ENCODE measurements around the gene FBXO10.

FBXO10 gene

DNA sequence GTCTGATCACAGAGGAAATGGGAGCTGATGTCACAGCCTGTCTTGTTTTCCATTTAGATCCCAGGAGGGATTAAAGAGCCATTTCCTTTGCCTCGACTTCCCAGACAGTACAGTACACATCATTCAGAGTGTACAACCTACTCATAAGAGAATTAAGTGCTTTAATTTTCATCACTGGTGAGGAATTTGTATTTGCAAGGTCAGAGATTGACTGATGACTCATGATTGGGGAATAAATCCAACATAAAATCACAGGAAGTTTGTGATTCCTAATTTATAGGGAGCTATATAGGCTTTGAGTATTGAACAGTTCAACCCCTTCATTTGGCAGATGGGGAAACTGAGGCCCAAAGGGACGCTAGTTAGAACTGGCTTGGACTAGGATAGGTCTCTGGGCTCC is 20.3 kb upstream of the FBXO10 start:
- no peak for DNase-seq (ENCODE audit: low read depth)
- H3K4me3 ChIP-seq (ENCODE audit: low read depth, low read length) = no peak overlapping the region
- TF ChIP-seq, protein P1, sequence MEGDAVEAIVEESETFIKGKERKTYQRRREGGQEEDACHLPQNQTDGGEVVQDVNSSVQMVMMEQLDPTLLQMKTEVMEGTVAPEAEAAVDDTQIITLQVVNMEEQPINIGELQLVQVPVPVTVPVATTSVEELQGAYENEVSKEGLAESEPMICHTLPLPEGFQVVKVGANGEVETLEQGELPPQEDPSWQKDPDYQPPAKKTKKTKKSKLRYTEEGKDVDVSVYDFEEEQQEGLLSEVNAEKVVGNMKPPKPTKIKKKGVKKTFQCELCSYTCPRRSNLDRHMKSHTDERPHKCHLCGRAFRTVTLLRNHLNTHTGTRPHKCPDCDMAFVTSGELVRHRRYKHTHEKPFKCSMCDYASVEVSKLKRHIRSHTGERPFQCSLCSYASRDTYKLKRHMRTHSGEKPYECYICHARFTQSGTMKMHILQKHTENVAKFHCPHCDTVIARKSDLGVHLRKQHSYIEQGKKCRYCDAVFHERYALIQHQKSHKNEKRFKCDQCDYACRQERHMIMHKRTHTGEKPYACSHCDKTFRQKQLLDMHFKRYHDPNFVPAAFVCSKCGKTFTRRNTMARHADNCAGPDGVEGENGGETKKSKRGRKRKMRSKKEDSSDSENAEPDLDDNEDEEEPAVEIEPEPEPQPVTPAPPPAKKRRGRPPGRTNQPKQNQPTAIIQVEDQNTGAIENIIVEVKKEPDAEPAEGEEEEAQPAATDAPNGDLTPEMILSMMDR (IDR thresholded peaks at IDR 0.05; ENCODE audit: low read depth, low read length) = no peak
- TF ChIP-seq MYC (IDR thresholded peaks at IDR 0.05; ENCODE audit: low read depth, low read length) (no peak), POLR2A (IDR thresholded peaks at IDR 0.05; ENCODE audit: extremely low read depth, insufficient read length) (no peak)
- TF ChIP-seq, protein P2, sequence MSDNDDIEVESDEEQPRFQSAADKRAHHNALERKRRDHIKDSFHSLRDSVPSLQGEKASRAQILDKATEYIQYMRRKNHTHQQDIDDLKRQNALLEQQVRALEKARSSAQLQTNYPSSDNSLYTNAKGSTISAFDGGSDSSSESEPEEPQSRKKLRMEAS (IDR thresholded peaks at IDR 0.05; ENCODE audit: low read depth, low read length) = no peak

DNA sequence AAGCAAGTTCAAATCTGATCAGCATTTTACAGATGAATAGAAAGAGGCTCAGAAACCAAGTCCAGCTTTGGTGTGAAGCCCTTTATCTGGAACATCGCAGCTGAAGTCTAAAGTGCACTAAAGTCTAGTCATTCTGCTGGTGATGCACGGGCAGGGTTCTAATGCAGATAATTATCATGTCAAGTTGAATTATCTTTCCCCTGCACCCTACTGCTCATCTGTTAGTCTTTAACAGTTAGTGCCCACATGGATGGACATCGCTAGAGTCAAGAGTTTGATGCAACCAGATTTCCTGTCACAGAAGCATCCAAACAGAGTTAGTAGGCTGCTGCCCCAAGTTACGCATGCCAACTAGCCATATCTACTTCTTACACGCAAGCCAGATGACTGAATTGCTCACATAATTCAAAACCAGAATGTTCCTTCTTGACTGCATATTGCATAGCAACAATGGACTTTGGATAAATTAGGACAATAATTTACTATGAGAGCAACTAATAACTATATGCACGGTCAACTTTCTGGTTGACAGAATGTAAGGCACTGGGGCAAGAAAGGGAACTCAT is 17.8 kb upstream of the FBXO10 start:
- H3K4me3 ChIP-seq (ENCODE audit: low read depth, low read length) = no peak overlapping the region
- TF ChIP-seq POLR2A (IDR thresholded peaks at IDR 0.05; ENCODE audit: extremely low read depth, insufficient read length) = no peak
- TF ChIP-seq MYC (IDR thresholded peaks at IDR 0.05; ENCODE audit: low read depth, low read length) = no peak
- TF ChIP-seq, protein P2 (IDR thresholded peaks at IDR 0.05; ENCODE audit: low read depth, low read length) = no peak
- TF ChIP-seq, protein P1 (IDR thresholded peaks at IDR 0.05; ENCODE audit: low read depth, low read length) = no peak
- DNase-seq (ENCODE audit: low read depth) = no peak

DNA sequence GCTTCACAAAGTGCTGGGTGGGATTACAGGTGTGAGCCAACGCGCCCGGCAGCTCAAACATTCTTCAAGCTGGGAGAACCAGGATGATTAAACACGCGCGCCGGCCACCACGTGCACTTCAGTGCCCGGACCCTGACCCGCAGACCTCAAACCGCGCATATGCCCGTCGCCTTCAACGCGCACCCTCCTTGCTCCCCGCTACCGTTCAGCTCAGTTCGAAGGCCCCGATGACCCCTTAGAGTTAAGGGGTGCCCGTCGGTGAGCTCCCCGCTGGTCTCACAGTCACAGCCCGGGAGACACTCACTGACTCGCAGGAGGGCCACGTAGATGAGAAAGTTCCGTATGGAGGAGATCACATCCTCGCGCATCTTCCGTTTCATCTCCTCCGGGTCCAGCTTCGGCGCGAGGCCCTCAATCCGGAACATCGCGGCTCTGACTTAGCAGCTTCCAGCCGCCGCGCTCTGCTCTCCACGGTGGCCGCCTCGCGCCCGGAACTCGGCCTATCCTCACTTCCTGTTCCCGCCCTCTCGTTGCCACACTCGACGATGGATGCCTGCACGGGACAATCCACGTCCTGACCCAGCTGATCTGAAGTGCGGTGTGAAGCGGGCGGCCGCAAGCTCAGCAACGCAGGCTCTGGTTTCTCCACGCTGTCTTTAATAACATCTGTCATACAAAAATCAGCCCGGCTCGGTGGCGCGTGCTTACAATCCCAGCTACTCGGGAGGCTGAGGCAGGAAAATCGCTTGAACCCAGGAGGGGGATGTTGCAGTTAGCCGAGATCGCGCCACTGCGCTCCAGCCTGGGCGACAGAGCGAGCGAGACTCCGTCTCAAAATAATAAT is 16.1 kb upstream of the FBXO10 start, which contains the start of gene TOMM5:
TSS of gene TOMM5 (minus strand) at position 490 of the 844 bp plus-strand sequence. CDS start at position 425, 65 bp downstream.
- TF ChIP-seq POLR2A (IDR thresholded peaks at IDR 0.05; ENCODE audit: extremely low read depth, insufficient read length) = peak; percentile 81
- TF ChIP-seq, protein P1 (IDR thresholded peaks at IDR 0.05; ENCODE audit: low read depth, low read length) = no peak
- peak; percentile 91 for TF ChIP-seq MYC (IDR thresholded peaks at IDR 0.05; ENCODE audit: low read depth, low read length)
- TF ChIP-seq, protein P2 (IDR thresholded peaks at IDR 0.05; ENCODE audit: low read depth, low read length) = peak; percentile 78
- DNase-seq (ENCODE audit: low read depth) = peak; percentile 91
- H3K4me3 ChIP-seq (ENCODE audit: low read depth, low read length) = peak within 1 kb of the TSS; percentile 83

DNA sequence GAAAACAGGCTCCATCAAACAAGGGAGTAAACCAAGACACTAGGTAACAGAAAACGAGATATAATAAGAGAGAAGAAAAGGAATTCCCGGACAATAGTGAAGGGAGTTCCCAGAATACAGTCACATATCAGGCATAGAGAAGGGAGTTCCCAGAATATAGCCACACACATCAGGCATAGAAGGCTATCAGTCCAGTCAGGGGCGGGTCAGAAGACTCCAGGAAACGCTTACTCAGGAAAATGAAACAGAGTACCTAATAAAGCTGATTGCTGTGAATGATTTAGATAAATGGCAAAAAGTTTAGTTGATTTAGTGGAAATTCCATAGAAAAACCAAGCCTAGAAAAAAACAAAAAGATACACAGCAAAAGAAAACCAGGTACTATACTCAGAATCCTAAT is 11.3 kb upstream of the FBXO10 start:
- TF ChIP-seq, protein P1 (IDR thresholded peaks at IDR 0.05; ENCODE audit: low read depth, low read length) = no peak
- TF ChIP-seq POLR2A (IDR thresholded peaks at IDR 0.05; ENCODE audit: extremely low read depth, insufficient read length) (no peak), MYC (IDR thresholded peaks at IDR 0.05; ENCODE audit: low read depth, low read length) (no peak)
- TF ChIP-seq, protein P2 (IDR thresholded peaks at IDR 0.05; ENCODE audit: low read depth, low read length) = no peak
- no peak overlapping the region for H3K4me3 ChIP-seq (ENCODE audit: low read depth, low read length)
- DNase-seq (ENCODE audit: low read depth) = no peak

DNA sequence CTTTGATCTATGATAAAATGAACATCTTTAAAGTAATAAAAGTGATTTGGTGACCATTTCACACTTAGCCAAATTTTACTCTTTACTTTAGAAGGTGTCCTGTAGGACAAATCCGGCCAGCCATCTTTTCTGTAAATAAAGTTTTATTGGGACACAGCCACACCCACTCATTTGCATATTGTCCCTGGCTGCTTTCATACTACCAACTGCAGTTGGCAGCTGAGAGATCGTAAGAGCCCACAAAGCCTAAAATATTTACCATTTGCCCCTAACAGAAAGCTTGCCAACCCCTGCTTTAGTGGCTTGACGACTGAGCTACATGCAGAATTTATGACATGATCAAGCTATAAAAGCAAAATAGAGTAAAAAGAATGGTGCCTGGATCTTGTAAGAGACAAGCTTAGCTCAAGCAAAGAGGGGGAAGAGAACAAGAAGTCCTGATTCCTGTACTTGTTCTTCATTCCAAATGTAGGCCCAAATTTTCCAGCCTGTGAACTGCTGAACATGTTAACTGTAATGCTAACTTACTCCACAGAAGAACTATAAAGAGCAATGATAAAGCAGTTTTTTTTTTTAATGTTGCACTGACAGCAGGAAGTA is 7.4 kb upstream of the FBXO10 start:
- DNase-seq (ENCODE audit: low read depth) = no peak
- TF ChIP-seq, protein P1 (IDR thresholded peaks at IDR 0.05; ENCODE audit: low read depth, low read length) = no peak
- TF ChIP-seq POLR2A (IDR thresholded peaks at IDR 0.05; ENCODE audit: extremely low read depth, insufficient read length) (no peak), MYC (IDR thresholded peaks at IDR 0.05; ENCODE audit: low read depth, low read length) (no peak)
- TF ChIP-seq, protein P2 (IDR thresholded peaks at IDR 0.05; ENCODE audit: low read depth, low read length) = no peak
- H3K4me3 ChIP-seq (ENCODE audit: low read depth, low read length) = no peak overlapping the region

Measured in NB4 (cell line).